Omental fat pad (tissue), 4 donors: ENCODE measurements around the gene DBF4B. TPM values are rescaled to one million over a fixed set of nuclear protein-coding genes. Genes with fewer than 3 reads are reported as not detected.
"Not testable (repeated sequence)": the region's sequence is repeated elsewhere in the genome, so short reads cannot be mapped to it uniquely, and the experiment has no call there.

Experiments
- ATAC-seq: fragments of 150-250 bp; one replicate; pipeline ENCODE4 v1.9.1; 2016; ENCODE audit warnings: mild to moderate bottlenecking, moderate library complexity; ENCODE audit not compliant: low FRiP score
- DNase-seq: peaks from one replicate; pipeline ENCODE4 v3.0.0-alpha.2; 2019; ENCODE audit warnings: low spot score
- CTCF ChIP-seq, 3 donors: fragments of 450-650 bp; IDR thresholded peaks; one replicate each; pipeline ENCODE4 v1.5.1; 2016 to 2017; ENCODE audit warnings: antibody characterized with exemption in 3 of 3, mild to moderate bottlenecking in 3 of 3, moderate library complexity in 2 of 3
- total RNA-seq, 4 donors: library from RNA; depleted of rRNA; stranded (reverse); fragments of >200 nt; gene quantifications; one replicate each; pipeline ENCODE4 v1.1.0, GENCODE V29; 2016

The DBF4B gene
- total RNA-seq, 4 donors from 2014 or later = 1.6 to 6.3 (median 2.5) TPM

- DNase-seq (no peak), ATAC-seq (no peak)
- TF ChIP-seq CTCF (IDR thresholded peaks at IDR 0.05) = no peak
These were observed 28.2 kb downstream of the DBF4B start for GRCh38 chr17:44736551-44737240.

- ATAC-seq = no peak
- DNase-seq = no peak
These were observed 29.9 kb downstream of the DBF4B start for GRCh38 chr17:44738214-44738906.

GRCh38 chr17:44741316-44741715, 32.9 kb downstream of the DBF4B start:
- ATAC-seq (no peak), DNase-seq (no peak)
- TF ChIP-seq CTCF (IDR thresholded peaks at IDR 0.05) = no peak

More at GRCh38 chr17:44738214-44738906, 29.9 kb downstream of the DBF4B start:
- TF ChIP-seq CTCF (IDR thresholded peaks at IDR 0.05) = no peak

- no peak for DNase-seq
- no peak for TF ChIP-seq CTCF (IDR thresholded peaks at IDR 0.05)
- no peak for ATAC-seq
These were observed 36.8 kb downstream of the DBF4B start for GRCh38 chr17:44745301-44745700.

- DNase-seq = not testable (repeated sequence)
These were observed 37.3 kb downstream of the DBF4B start for GRCh38 chr17:44745738-44746137.

GRCh38 chr17:44747566-44747965, 39.1 kb downstream of the DBF4B start:
- TF ChIP-seq CTCF (IDR thresholded peaks at IDR 0.05) = no peak
- DNase-seq = no peak
- ATAC-seq = no peak

More at GRCh38 chr17:44745738-44746137, 37.3 kb downstream of the DBF4B start:
- ATAC-seq = not testable (repeated sequence)

- DNase-seq = no peak
- no peak for ATAC-seq
- no peak for TF ChIP-seq CTCF (IDR thresholded peaks at IDR 0.05)
These were observed 40.9 kb downstream of the DBF4B start for GRCh38 chr17:44749076-44749979.
